ENCODE measurements around the gene MESD. TPM values are rescaled to one million over a fixed set of nuclear protein-coding genes. Genes with fewer than 3 reads are reported as not detected.
A peak's percentile ranks its signal among the peaks of the same experiment; 100 is the strongest.

MESD gene
- total and polyA plus RNA-seq, 9 of the 15 experiments (the other 6 are each of a cell fraction or from before 2014, with no cell fraction given), result 11.3 to 39.7 (median 22.8) TPM

GRCh38 chr15:80953953-80954778 lies 35.5 kb downstream of the MESD start (continued):
- TF ChIP-seq ZNF395 (CRISPR knock-in tag; IDR thresholded peaks at IDR 0.05) (no peak), SPI1 (IDR thresholded peaks at IDR 0.05; ENCODE audit: borderline replicate concordance, low read depth, low read length) (no peak), CTCFL (IDR thresholded peaks at IDR 0.05; ENCODE audit: borderline replicate concordance, insufficient read depth, low read depth, low read length, poor library complexity, severe bottlenecking) (no peak), TEAD1 (CRISPR knock-in tag; IDR thresholded peaks at IDR 0.05) (no peak), HDAC3 (IDR thresholded peaks at IDR 0.05; ENCODE audit: borderline replicate concordance, partially characterized antibody) (no peak), ZNF280B (CRISPR knock-in tag; IDR thresholded peaks at IDR 0.05) (no peak), CGGBP1 (CRISPR knock-in tag; IDR thresholded peaks at IDR 0.05) (no peak), ZNF140 (CRISPR knock-in tag; IDR thresholded peaks at IDR 0.05) (no peak), MAFK (IDR thresholded peaks at IDR 0.05; ENCODE audit: low read length) (peak; percentile 57; the same call in 1 of the 2 replicates), ZNF583 (CRISPR knock-in tag; IDR thresholded peaks at IDR 0.05) (no peak), FOXJ2 (tag; IDR thresholded peaks at IDR 0.05) (no peak), SREBF2 (CRISPR knock-in tag; IDR thresholded peaks at IDR 0.05) (no peak), POLR2AphosphoS5 (IDR thresholded peaks at IDR 0.05; ENCODE audit: control insufficient read depth, insufficient read depth, low read depth, low read length) (no peak), FOXM1 (IDR thresholded peaks at IDR 0.05; ENCODE audit: low read depth) (no peak), FOXM1 (CRISPR knock-in tag; IDR thresholded peaks at IDR 0.05; ENCODE audit: low read depth) (no peak), CTBP1 (IDR thresholded peaks at IDR 0.05; ENCODE audit: borderline replicate concordance) (peak; percentile 52; the same call in 1 of the 2 replicates), HEY1 (CRISPR knock-in tag; IDR thresholded peaks at IDR 0.05; ENCODE audit: borderline replicate concordance) (no peak), KLF6 (CRISPR knock-in tag; IDR thresholded peaks at IDR 0.05; ENCODE audit: borderline replicate concordance) (no peak), ZFP36 (IDR thresholded peaks at IDR 0.05; ENCODE audit: low read depth, low read length, partially characterized antibody) (no peak), JUND (IDR thresholded peaks at IDR 0.05; ENCODE audit: borderline replicate concordance, low read depth, low read length) (peak; percentile 66; the same call in 1 of the 2 replicates), JUND (tag; IDR thresholded peaks at IDR 0.05; ENCODE audit: borderline replicate concordance, low read depth, low read length) (peak; percentile 43; the same call in 1 of the 3 replicates)
